OCI-LY1 (cell line): ENCODE measurements around the gene NHSL2.

Experiments used
- EZH2 ChIP-seq: fragments of 200-600 bp; sonication (generic), shearing (Covaris generic); IDR thresholded peaks from 2 replicates; pipeline ENCODE4 v1.8.0; 2017; ENCODE audit warnings: borderline replicate concordance, mixed run types, mild to moderate bottlenecking, antibody characterized with exemption, low read length, moderate library complexity, mixed read lengths
- TF ChIP-seq, protein P1 (sequence below): fragments of 200-600 bp; sonication (generic), shearing (Covaris generic); IDR thresholded peaks from 2 replicates; pipeline ENCODE4 v1.5.1; 2017; ENCODE audit warnings: mild to moderate bottlenecking, antibody characterized with exemption, low read length, moderate library complexity, mixed read lengths

GRCh38 chrX:72169008-72169728 is 258.5 kb downstream of the NHSL2 start:
- TF ChIP-seq, protein P1, sequence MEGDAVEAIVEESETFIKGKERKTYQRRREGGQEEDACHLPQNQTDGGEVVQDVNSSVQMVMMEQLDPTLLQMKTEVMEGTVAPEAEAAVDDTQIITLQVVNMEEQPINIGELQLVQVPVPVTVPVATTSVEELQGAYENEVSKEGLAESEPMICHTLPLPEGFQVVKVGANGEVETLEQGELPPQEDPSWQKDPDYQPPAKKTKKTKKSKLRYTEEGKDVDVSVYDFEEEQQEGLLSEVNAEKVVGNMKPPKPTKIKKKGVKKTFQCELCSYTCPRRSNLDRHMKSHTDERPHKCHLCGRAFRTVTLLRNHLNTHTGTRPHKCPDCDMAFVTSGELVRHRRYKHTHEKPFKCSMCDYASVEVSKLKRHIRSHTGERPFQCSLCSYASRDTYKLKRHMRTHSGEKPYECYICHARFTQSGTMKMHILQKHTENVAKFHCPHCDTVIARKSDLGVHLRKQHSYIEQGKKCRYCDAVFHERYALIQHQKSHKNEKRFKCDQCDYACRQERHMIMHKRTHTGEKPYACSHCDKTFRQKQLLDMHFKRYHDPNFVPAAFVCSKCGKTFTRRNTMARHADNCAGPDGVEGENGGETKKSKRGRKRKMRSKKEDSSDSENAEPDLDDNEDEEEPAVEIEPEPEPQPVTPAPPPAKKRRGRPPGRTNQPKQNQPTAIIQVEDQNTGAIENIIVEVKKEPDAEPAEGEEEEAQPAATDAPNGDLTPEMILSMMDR: no peak
- no peak for TF ChIP-seq EZH2
